AG04449 (cell line): ENCODE results near the gene SCN1B.

Source experiments
- CTCF ChIA-PET: fragments of 350-600 bp; formaldehyde crosslinking; extraction: SDS; loops from one replicate; lab custom pipeline; 2021; ENCODE audit warnings: antibody characterized with exemption; lab: Yijun Ruan, JAX
- POLR2A ChIA-PET: fragments of 400-600, 350-600 bp; formaldehyde crosslinking; extraction: SDS; loops from one replicate; lab custom pipeline; 2020; ENCODE audit warnings: antibody characterized with exemption, inconsistent platforms; lab: Yijun Ruan, JAX
- DNase-seq: peaks from one replicate; pipeline ENCODE4 v3.0.0-alpha.2; 2010; ENCODE audit warnings: low read depth, low spot score
- H3K4me3 ChIP-seq: 2 replicates; pipeline ENCODE4 v1.5.1; 2011; ENCODE audit warnings: low read depth, mild to moderate bottlenecking, control low read depth, low read length
- TF ChIP-seq, protein P1 (sequence below): IDR thresholded peaks from one replicate; pipeline ENCODE4 v1.5.1; 2011; ENCODE audit warnings: mild to moderate bottlenecking, moderate library complexity, low read length, control low read depth, inconsistent platforms; ENCODE audit not compliant: insufficient read depth; ENCODE audit errors: missing control alignments

Gene SCN1B

DNA sequence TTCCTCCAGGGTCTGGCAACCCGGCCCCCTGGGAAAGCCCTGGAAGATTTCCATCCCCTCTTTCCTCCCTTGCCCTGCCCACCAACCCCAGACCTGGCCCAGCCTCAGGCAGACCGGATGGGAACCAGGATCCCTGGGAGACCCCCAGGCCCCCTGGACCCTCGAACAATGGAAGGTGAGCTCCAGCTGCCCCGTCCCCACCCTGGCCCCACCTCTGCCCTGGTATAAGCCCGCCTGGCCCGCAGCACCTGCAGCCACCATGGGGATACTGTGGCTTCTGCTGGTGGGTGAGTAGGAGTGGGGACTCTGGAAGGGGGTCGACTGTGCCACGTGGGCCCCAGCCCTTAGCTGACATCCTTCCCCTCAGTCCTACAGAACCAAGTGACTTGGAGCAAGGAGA, 43.7 kb downstream of the SCN1B start:
- no peak overlapping the region for H3K4me3 ChIP-seq
- TF ChIP-seq, protein P1, sequence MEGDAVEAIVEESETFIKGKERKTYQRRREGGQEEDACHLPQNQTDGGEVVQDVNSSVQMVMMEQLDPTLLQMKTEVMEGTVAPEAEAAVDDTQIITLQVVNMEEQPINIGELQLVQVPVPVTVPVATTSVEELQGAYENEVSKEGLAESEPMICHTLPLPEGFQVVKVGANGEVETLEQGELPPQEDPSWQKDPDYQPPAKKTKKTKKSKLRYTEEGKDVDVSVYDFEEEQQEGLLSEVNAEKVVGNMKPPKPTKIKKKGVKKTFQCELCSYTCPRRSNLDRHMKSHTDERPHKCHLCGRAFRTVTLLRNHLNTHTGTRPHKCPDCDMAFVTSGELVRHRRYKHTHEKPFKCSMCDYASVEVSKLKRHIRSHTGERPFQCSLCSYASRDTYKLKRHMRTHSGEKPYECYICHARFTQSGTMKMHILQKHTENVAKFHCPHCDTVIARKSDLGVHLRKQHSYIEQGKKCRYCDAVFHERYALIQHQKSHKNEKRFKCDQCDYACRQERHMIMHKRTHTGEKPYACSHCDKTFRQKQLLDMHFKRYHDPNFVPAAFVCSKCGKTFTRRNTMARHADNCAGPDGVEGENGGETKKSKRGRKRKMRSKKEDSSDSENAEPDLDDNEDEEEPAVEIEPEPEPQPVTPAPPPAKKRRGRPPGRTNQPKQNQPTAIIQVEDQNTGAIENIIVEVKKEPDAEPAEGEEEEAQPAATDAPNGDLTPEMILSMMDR: no peak
- no peak for DNase-seq
- CTCF ChIA-PET: interaction anchor here (1.4 to 2.3 kb wide), 3 partner anchors 16 to 60 kb away, joined by 4 to 8 read pairs (median 6); partner anchors contain the start of gene LGI4
- POLR2A ChIA-PET: no interaction called here

DNA sequence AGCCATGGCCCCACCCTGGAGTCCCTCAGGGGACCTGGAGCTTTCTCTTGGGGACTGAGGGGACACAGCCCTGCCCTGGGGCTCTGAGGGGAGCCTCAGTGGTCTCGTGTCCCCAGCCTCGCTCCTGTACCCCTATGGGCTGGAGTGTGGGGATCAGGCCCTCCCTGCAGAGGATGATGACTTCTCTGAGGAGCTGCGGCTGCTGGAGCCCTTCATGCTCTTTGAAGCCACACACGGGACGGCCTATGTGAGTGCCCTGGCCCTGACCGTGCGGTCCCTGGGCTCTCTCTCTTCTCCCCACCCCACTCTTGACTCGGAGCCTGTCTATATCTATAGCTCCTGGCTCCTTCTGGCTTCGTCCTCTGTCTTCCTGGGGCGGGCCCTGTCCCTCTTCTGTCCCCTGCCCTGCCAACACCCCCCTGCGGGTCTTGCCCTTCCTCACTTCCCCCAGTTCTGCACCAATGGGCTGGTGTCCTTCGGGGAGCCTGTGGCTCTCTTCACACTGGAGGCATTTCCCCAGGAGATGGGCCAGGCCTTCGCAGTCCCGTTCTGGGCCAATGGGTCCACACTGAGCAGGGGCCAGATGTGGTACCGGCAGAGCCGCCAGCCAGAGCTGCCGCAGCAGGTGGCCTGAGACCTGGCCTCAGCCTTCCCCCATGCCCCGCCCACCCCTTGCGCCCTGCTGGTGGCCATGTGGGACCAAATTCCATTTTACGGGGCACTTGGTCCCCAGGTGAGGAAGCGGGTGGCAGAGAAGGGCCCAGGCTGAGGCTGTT, 44.3 kb downstream of the SCN1B start:
- DNase-seq: no peak
- ChIA-PET CTCF (interaction anchor here (1.0 to 2.3 kb wide), 4 partner anchors 16 to 60 kb away, joined by 3 to 8 read pairs (median 5); partner anchors contain the start of gene LGI4), POLR2A (no interaction called here)
- no peak overlapping the region for H3K4me3 ChIP-seq
- TF ChIP-seq, protein P1: no peak

DNA sequence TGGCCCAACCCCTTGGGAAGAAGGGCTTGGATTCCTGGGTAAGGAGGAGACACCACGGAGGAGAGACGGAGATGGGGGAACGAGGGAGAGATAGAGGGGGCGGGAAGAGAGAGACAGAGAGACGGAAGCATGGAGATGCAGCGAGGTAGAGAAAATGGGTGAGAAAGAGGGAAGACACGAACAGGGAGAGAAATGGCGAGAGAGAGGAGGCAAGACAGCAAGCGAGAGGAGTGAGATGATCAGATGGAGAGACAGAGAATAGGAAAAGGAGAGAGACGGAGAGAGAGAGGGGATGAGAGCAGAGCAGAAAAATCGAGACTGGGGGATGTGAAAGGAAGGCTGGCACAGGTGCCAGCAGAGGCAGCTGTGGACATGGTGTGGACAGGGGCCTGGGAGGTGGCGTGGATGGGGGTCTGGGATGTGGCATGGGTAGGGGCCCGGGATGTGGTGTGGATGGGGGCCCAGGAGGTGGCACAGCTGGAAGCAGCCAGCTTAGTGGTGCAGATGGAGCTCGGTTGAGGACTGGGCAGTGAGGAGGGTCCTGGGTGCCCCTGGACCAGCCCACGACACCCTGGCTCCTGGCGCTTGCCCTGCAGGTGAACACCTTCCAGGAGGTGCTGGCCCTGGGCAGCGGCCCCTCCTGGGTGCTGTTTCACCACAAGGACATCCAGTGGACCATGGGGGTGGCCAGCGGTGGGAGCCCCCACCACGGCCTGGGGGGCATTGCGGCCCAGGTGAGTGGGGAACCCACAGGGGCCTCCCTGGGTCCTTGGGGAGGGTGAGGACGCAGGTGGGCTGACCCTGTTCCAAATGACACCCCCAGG, 45.1 kb downstream of the SCN1B start:
- TF ChIP-seq, protein P1: no peak
- ChIA-PET POLR2A (no interaction called here), CTCF (interaction anchor here (1.0 to 2.3 kb wide), 3 partner anchors 15 to 59 kb away, joined by 3 to 8 read pairs (median 6); partner anchors contain the start of gene LGI4)
- H3K4me3 ChIP-seq: no peak overlapping the region
- no peak for DNase-seq

DNA sequence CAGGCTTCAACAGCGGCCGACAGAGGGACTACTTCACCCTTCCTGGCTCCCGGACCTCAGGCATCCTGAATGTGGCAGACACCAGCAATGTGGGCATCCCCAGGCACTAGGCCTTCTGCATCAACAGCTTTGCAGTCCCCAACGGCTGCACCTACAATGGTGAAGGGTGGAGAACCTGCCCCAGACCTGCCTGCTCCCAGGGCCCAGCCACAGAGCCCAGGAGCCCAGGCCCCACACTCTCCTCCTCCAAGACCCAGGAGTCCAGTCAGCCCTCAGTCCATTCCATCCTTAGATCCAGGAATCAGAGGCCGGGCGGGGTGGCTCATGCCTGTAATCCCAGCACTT, 45.7 kb downstream of the SCN1B start:
- no peak for DNase-seq
- no peak overlapping the region for H3K4me3 ChIP-seq
- ChIA-PET POLR2A (no interaction called here), CTCF (interaction anchor here (2.0 to 2.3 kb wide), 2 partner anchors 14 to 58 kb away, joined by 6 to 8 read pairs; partner anchors contain the start of gene LGI4)
- TF ChIP-seq, protein P1: no peak

DNA sequence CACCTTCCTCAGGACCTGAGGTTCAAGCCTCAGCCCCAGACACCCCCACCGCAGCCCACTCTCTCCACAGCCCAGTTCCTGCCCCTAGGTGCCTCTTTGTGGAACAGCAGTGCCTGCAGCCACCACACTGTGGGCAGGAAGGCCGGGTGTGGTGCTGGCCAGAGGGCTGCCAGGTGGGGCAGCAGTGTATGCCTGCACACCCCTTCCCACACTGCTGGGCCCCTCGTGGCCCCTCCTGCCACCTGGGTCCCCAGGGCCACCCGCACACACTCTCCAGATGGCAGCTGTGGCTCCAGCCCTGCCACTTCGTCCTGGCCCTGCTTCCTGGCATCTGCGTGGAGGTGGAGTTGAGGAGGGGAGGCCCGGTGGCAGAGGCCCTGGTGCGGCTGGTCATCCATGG, 46.4 kb downstream of the SCN1B start:
- H3K4me3 ChIP-seq: no peak overlapping the region
- TF ChIP-seq, protein P1: no peak
- POLR2A ChIA-PET: interaction anchor here (0.6 kb wide), 1 partner anchor 23 kb away, joined by 4 read pairs; no protein-coding TSS in a partner anchor
- DNase-seq: no peak
- CTCF ChIA-PET: interaction anchor here (1.0 kb wide), 1 partner anchor 58 kb away, joined by 3 read pairs; the partner anchor contains the start of gene LGI4
